Pancreas (tissue), 10 donors: ENCODE results near the gene RASAL2. TPM values are rescaled to one million over a fixed set of nuclear protein-coding genes. Genes with fewer than 3 reads are reported as not detected.
A peak's percentile ranks its signal among the peaks of the same experiment; 100 is the strongest.

Source experiments
- ATAC-seq, 4 donors: fragments of 200-7000 bp; cut with Tn5 transposase; one replicate each; pipeline versions ENCODE4 v1.8.0 to v1.9.1; 2020; ENCODE audit warnings: mild to moderate bottlenecking in 4 of 4, moderate library complexity in 4 of 4
- DNase-seq, 6 donors: peaks; one replicate each; pipeline ENCODE4 v3.0.0-alpha.2; 2020
- FAIRE-seq: peaks from 2 replicates; lab custom pipeline; 2012; peaks lifted over from hg19 to GRCh38; lab: Jason Lieb, UNC
- H3K27ac ChIP-seq, 4 donors: fragments of 200-600 bp; sonication (generic); 1 replicate in 3 of 4; 2 replicates in 1 of 4; pipeline versions ENCODE4 v1.5.0 to v1.8.0; 2020
- H3K27me3 ChIP-seq, 4 donors: fragments of 200-600 bp; one replicate each; pipeline ENCODE4 v1.8.0; 2021
- H3K36me3 ChIP-seq, 3 donors: fragments of 200-600 bp; sonication (generic) in 1 of 3; one replicate each; pipeline versions ENCODE4 v1.5.0 to v1.8.0; 2020 to 2021
- H3K4me1 ChIP-seq, 3 donors: fragments of 200-600 bp; one replicate each; pipeline ENCODE4 v1.8.0; 2021
- H3K4me3 ChIP-seq, 4 donors: fragments of 200-600 bp; sonication (generic) in 2 of 4; one replicate each; pipeline versions ENCODE4 v1.5.0 to v1.8.0; 2020 to 2021
- H3K9me3 ChIP-seq, 4 donors: fragments of 200-600 bp; one replicate each; pipeline ENCODE4 v1.8.0; 2021
- CTCF ChIP-seq, 4 donors: fragments of 200-600 bp; sonication (generic) in 3 of 4; IDR thresholded peaks; one replicate each; pipeline versions ENCODE4 v1.5.0 to v1.8.0; 2021; ENCODE audit warnings: antibody characterized with exemption in 4 of 4
- WGBS, 2 donors: extraction: QIAGEN DNeasy Blood & Tissue Kit; methylation state at CpG; one replicate each; pipeline ENCODE4 v1.1.7; 2013; 5-methylcytosine and 5-hydroxymethylcytosine counted together
- intact Hi-C, 3 donors: fragments of 100-400 bp; cut with DNase I; formaldehyde crosslinking; loops; one replicate each; pipeline versions ENCODE4 v1.11.1 to v1.14.2; 2022
- polyA plus RNA-seq, 2 donors: library from polyadenylated mRNA; stranded (reverse); fragments of 200-250 nt; gene quantifications; one replicate each; pipeline ENCODE4 v1.2.3, GENCODE V29; 2013
- total RNA-seq, 6 donors: library from RNA; stranded (reverse); fragmentation: NEBNext Ultra II Directional in 4 of 6; extraction: Animal tissue kit (Norgen Biotek cat#: 25700) in 4 of 6; gene quantifications; one replicate each; pipeline versions ENCODE4 v1.2.1 to v1.2.4, GENCODE V29; 2021 to 2023
- donor health status: healthy with polysubstance abuse.
- donor health status: DM: no; HTN: no; CAD: no; lungs with moderate emphysema.
- donor health status: DM: no; HTN: no; CAD: no.
- donor health status: control.
- donor health status: control.
- donor health status: Bipolar disorder and iron deficiency.
- donor health status: DM: yes; HTN: yes; CAD: no.
- donor health status: DM: no; HTN: no; CAD: no.
- donor health status: DM: no; HTN: no; CAD: no.
- donor health status: DM: yes; HTN: yes; CAD: no.

RASAL2 gene
- total and polyA plus RNA-seq, 8 donors, result 2.5 to 12.9 (median 4.9) TPM

- 56 to 64% methylated on average over 5 of the region's 5 CpGs for WGBS, 2 donors
- H3K27ac ChIP-seq, result peak overlapping the region in 2 of 4 donors; percentile 23 to 50
- no peaks in the 10 kb centered on the region for H3K9me3 ChIP-seq
- no peaks in the 10 kb centered on the region for H3K27me3 ChIP-seq
- TF ChIP-seq CTCF (IDR thresholded peaks at IDR 0.05), result no peak
- peaks cover 0 to 12% (median 0%) of the 10 kb centered on the region in 3 donors for H3K36me3 ChIP-seq
- FAIRE-seq (no peak), ATAC-seq (peak; percentile 40 to 72 (median 64)), DNase-seq (no peak)
- intact Hi-C loops, result no loop called here
- H3K4me3 ChIP-seq, result no peak overlapping the region
- H3K4me1 ChIP-seq, result no peaks in the 10 kb centered on the region
Observed at GRCh38 chr1:178470411-178470960, 376.6 kb downstream of the RASAL2 start.

GRCh38 chr1:178472531-178472930 is 378.6 kb downstream of the RASAL2 start:
- TF ChIP-seq CTCF (IDR thresholded peaks at IDR 0.05), result no peak
- ATAC-seq (no peak), FAIRE-seq (no peak), DNase-seq (no peak)
- H3K27ac ChIP-seq, result no peak overlapping the region
- intact Hi-C loops, result no loop called here
- no peaks in the 10 kb centered on the region for H3K4me1 ChIP-seq
- no peaks in the 10 kb centered on the region for H3K9me3 ChIP-seq
- H3K36me3 ChIP-seq, result peaks cover 0 to 12% (median 0%) of the 10 kb centered on the region in 3 donors
- no peak overlapping the region for H3K4me3 ChIP-seq
- H3K27me3 ChIP-seq, result no peaks in the 10 kb centered on the region

GRCh38 chr1:178477373-178477772 is 383.5 kb downstream of the RASAL2 start:
- Histone ChIP-seq H3K9me3 (no peaks in the 10 kb centered on the region), H3K27ac (no peak overlapping the region), H3K36me3 (peaks cover 0 to 12% (median 0%) of the 10 kb centered on the region in 3 donors), H3K4me1 (peaks cover 0 to 2% (median 0%) of the 10 kb centered on the region in 3 donors), H3K27me3 (no peaks in the 10 kb centered on the region), H3K4me3 (no peak overlapping the region)
- DNase-seq (no peak), ATAC-seq (no peak), FAIRE-seq (no peak)
- intact Hi-C loops, result no loop called here
- no peak for TF ChIP-seq CTCF (IDR thresholded peaks at IDR 0.05)
- 77 to 88% methylated on average over 4 of the region's 4 CpGs for WGBS, 2 donors

GRCh38 chr1:178477841-178478240 is 383.9 kb downstream of the RASAL2 start:
- DNase-seq (no peak), FAIRE-seq (no peak), ATAC-seq (peak in 1 of 4 donors; percentile 27)
- Histone ChIP-seq H3K36me3 (peaks cover 0 to 12% (median 0%) of the 10 kb centered on the region in 3 donors), H3K4me1 (peaks cover 0 to 2% (median 0%) of the 10 kb centered on the region in 3 donors), H3K9me3 (no peaks in the 10 kb centered on the region), H3K27me3 (no peaks in the 10 kb centered on the region), H3K27ac (peak overlapping the region in 2 of 4 donors; percentile 24 to 38), H3K4me3 (no peak overlapping the region)
- intact Hi-C loops, result no loop called here
- 36 to 45% methylated on average over 1 of the region's 1 CpG for WGBS, 2 donors
- TF ChIP-seq CTCF (IDR thresholded peaks at IDR 0.05), result no peak

GRCh38 chr1:178483251-178483957 is 389.5 kb downstream of the RASAL2 start:
- TF ChIP-seq CTCF (IDR thresholded peaks at IDR 0.05), result no peak
- no peak for DNase-seq
- no peak for FAIRE-seq
- H3K27me3 ChIP-seq, result no peaks in the 10 kb centered on the region
- no peak overlapping the region for H3K27ac ChIP-seq
- no peaks in the 10 kb centered on the region for H3K36me3 ChIP-seq
- no peaks in the 10 kb centered on the region for H3K9me3 ChIP-seq
- 83 to 89% methylated on average over 5 of the region's 5 CpGs for WGBS, 2 donors
- H3K4me1 ChIP-seq, result peaks cover 0 to 2% (median 0%) of the 10 kb centered on the region in 3 donors
- ATAC-seq, result no peak
- intact Hi-C loops, result no loop called here
- no peak overlapping the region for H3K4me3 ChIP-seq
